Liver (tissue), 9 donors: ENCODE results near the gene PRSS57. TPM values are rescaled to one million over a fixed set of nuclear protein-coding genes. Genes with fewer than 3 reads are reported as not detected.

ENCODE experiments used
- DNase-seq: peaks from one replicate; pipeline ENCODE4 v3.0.0-alpha.2; 2017; ENCODE audit warnings: low spot score
- H3K27ac ChIP-seq, 2 donors: one replicate each; pipeline ENCODE4 v1.7.0; 2013; ENCODE audit warnings: inconsistent platforms in 2 of 2, low read length in 2 of 2, control low read depth in 1 of 2, low read depth in 1 of 2, mild to moderate bottlenecking in 1 of 2
- H3K27me3 ChIP-seq, 4 donors: one replicate each; pipeline versions ENCODE4 v1.6.1 to v1.7.0; 2013; ENCODE audit warnings: low read length in 3 of 4, inconsistent platforms in 1 of 4, mild to moderate bottlenecking in 1 of 4, moderate library complexity in 1 of 4; ENCODE audit not compliant: control insufficient read depth in 4 of 4, insufficient read depth in 4 of 4
- H3K36me3 ChIP-seq, 4 donors: one replicate each; pipeline versions ENCODE4 v1.6.1 to v1.7.0; 2013; ENCODE audit warnings: low read length in 3 of 4, mild to moderate bottlenecking in 3 of 4, low read depth in 1 of 4, moderate library complexity in 1 of 4; ENCODE audit not compliant: control insufficient read depth in 4 of 4, insufficient read depth in 3 of 4
- H3K4me1 ChIP-seq, 4 donors: one replicate each; pipeline versions ENCODE4 v1.6.1 to v1.7.0; 2013; ENCODE audit warnings: low read length in 3 of 4, mild to moderate bottlenecking in 3 of 4, moderate library complexity in 1 of 4; ENCODE audit not compliant: control insufficient read depth in 4 of 4, insufficient read depth in 4 of 4
- H3K4me3 ChIP-seq, 3 donors: one replicate each; pipeline versions ENCODE4 v1.6.1 to v1.7.0; 2013; ENCODE audit warnings: low read length in 3 of 3, control low read depth in 1 of 3, low read depth in 1 of 3, mild to moderate bottlenecking in 1 of 3
- H3K9ac ChIP-seq, 2 donors: one replicate each; pipeline ENCODE4 v1.7.0; 2013; ENCODE audit warnings: low read length in 2 of 2, mild to moderate bottlenecking in 2 of 2, moderate library complexity in 2 of 2, control low read depth in 1 of 2, low read depth in 1 of 2
- H3K9me3 ChIP-seq, 4 donors: one replicate each; pipeline versions ENCODE4 v1.6.1 to v1.7.0; 2013; ENCODE audit warnings: low read length in 3 of 4; ENCODE audit not compliant: control insufficient read depth in 4 of 4
- ATF3 ChIP-seq: IDR thresholded peaks from 2 replicates; pipeline ENCODE4 v1.6.1; 2016; ENCODE audit warnings: antibody characterized with exemption
- CTCF ChIP-seq: fragments of 150-350 bp; IDR thresholded peaks from 2 replicates; pipeline ENCODE4 v1.5.1; 2017; ENCODE audit warnings: improper control_type of control experiment, low read depth, low read length; ENCODE audit not compliant: missing input control
- EGR1 ChIP-seq, 2 donors: IDR thresholded peaks; 2 replicates each; pipeline ENCODE4 v1.6.1; 2016 to 2018; ENCODE audit warnings: antibody characterized with exemption in 2 of 2, low read depth in 2 of 2
- FOXA1 ChIP-seq: IDR thresholded peaks from 2 replicates; pipeline ENCODE4 v1.6.1; 2016; ENCODE audit warnings: antibody characterized with exemption
- GABPA ChIP-seq, 2 donors: IDR thresholded peaks in 1 of 2; conservative IDR thresholded peaks in 1 of 2; 2 replicates each; pipeline ENCODE4 v1.6.1; 2016; ENCODE audit warnings: antibody characterized with exemption in 2 of 2, mild to moderate bottlenecking in 1 of 2, moderate library complexity in 1 of 2
- JUND ChIP-seq, 2 donors: IDR thresholded peaks; 2 replicates each; pipeline ENCODE4 v1.6.1; 2016; ENCODE audit warnings: antibody characterized with exemption in 2 of 2
- MAX ChIP-seq: IDR thresholded peaks from 2 replicates; pipeline ENCODE4 v1.6.1; 2016; ENCODE audit warnings: antibody characterized with exemption
- RAD21 ChIP-seq, 2 donors: IDR thresholded peaks; 2 replicates each; pipeline ENCODE4 v1.6.1; 2016; ENCODE audit warnings: antibody characterized with exemption in 2 of 2, mild to moderate bottlenecking in 2 of 2
- RXRA ChIP-seq, 2 donors: IDR thresholded peaks; 2 replicates each; pipeline ENCODE4 v1.6.1; 2017 to 2018; ENCODE audit warnings: antibody characterized with exemption in 2 of 2, mild to moderate bottlenecking in 1 of 2
- TAF1 ChIP-seq: conservative IDR thresholded peaks from 2 replicates; pipeline ENCODE4 v1.6.1; 2016; ENCODE audit warnings: antibody characterized with exemption, mild to moderate bottlenecking
- WGBS: extraction: QIAGEN DNeasy Blood & Tissue Kit; methylation state at CpG from one replicate; pipeline ENCODE4 v1.1.7; 2013; 5-methylcytosine and 5-hydroxymethylcytosine counted together
- polyA plus RNA-seq, 2 donors: library from polyadenylated mRNA; stranded (reverse) in 1 of 2; unstranded in 1 of 2; fragments of 200-250 nt in 1 of 2; fragments of >200 nt in 1 of 2; fragmentation: Nextera tagmentation in 1 of 2; extraction: Ambion mirVana in 1 of 2; gene quantifications; one replicate each; pipeline versions ENCODE4 v1.2.1 to v1.2.3, GENCODE V29; 2013 to 2015
- total RNA-seq, 2 donors: library from RNA; depleted of rRNA; stranded (reverse); fragments of >200 nt; gene quantifications; one replicate each; pipeline ENCODE4 v1.2.3, GENCODE V29; 2014
- TF ChIP-seq, protein P1 (sequence below): IDR thresholded peaks from 2 replicates; pipeline ENCODE4 v1.6.1; 2016; ENCODE audit warnings: antibody characterized with exemption, mild to moderate bottlenecking
- donor health status: healthy.
- donor health status: healthy.
- donor health status: healthy.
- donor health status: healthy.
- donor health status: healthy.

Gene PRSS57
- total and polyA plus RNA-seq, 4 donors = 0.10 to 12.1 TPM; not detected in 2

- DNase-seq = no peak
- H3K4me1 ChIP-seq = peaks cover 6 to 14% (median 11%) of the 10 kb centered on the region in 4 donors
Observed at GRCh38 chr19:652467-653389, 42.5 kb downstream of the PRSS57 start.

DNA sequence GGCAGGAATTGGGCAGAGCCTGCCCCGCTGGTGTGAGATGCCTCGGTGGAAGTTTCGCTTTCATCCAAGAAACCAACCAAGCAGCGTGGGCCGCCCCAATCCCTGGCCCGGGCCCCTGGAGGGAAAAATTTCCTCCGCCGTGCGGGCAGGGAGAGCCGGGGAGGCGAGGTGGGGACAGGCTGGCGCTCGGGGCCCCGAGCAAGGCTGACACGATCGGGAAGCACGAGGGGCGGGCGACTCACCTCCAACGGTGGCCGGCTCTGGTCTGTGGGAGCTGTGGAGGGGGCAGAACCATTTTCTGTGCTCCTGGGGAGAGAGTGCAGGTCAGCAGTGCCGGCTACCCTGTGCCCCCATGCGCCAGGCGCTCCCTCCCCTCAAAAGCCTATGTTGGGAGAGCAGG, 43.3 kb downstream of the PRSS57 start:
- H3K4me3 ChIP-seq = no peak overlapping the region
- H3K36me3 ChIP-seq = peaks cover 6 to 54% (median 23%) of the 10 kb centered on the region in 4 donors
- H3K9me3 ChIP-seq = no peaks in the 10 kb centered on the region
- WGBS = 92% methylated on average over 24 of the region's 24 CpGs
- no peaks in the 10 kb centered on the region for H3K27me3 ChIP-seq
- H3K27ac ChIP-seq = no peak overlapping the region
- peaks cover 0 to 7% (median 3%) of the 10 kb centered on the region in 4 donors for H3K4me1 ChIP-seq
- H3K9ac ChIP-seq = no peak overlapping the region
- DNase-seq = no peak
- TF ChIP-seq TAF1 (no peak), JUND (IDR thresholded peaks at IDR 0.05) (no peak), CTCF (no peak), FOXA1 (no peak), MAX (no peak)
- TF ChIP-seq, protein P1, sequence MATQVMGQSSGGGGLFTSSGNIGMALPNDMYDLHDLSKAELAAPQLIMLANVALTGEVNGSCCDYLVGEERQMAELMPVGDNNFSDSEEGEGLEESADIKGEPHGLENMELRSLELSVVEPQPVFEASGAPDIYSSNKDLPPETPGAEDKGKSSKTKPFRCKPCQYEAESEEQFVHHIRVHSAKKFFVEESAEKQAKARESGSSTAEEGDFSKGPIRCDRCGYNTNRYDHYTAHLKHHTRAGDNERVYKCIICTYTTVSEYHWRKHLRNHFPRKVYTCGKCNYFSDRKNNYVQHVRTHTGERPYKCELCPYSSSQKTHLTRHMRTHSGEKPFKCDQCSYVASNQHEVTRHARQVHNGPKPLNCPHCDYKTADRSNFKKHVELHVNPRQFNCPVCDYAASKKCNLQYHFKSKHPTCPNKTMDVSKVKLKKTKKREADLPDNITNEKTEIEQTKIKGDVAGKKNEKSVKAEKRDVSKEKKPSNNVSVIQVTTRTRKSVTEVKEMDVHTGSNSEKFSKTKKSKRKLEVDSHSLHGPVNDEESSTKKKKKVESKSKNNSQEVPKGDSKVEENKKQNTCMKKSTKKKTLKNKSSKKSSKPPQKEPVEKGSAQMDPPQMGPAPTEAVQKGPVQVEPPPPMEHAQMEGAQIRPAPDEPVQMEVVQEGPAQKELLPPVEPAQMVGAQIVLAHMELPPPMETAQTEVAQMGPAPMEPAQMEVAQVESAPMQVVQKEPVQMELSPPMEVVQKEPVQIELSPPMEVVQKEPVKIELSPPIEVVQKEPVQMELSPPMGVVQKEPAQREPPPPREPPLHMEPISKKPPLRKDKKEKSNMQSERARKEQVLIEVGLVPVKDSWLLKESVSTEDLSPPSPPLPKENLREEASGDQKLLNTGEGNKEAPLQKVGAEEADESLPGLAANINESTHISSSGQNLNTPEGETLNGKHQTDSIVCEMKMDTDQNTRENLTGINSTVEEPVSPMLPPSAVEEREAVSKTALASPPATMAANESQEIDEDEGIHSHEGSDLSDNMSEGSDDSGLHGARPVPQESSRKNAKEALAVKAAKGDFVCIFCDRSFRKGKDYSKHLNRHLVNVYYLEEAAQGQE = no peak

More at GRCh38 chr19:652467-653389, 42.5 kb downstream of the PRSS57 start:
- H3K9ac ChIP-seq = no peak overlapping the region
- H3K9me3 ChIP-seq = no peaks in the 10 kb centered on the region
- H3K27me3 ChIP-seq = no peaks in the 10 kb centered on the region
- no peak overlapping the region for H3K4me3 ChIP-seq
- TF ChIP-seq JUND (IDR thresholded peaks at IDR 0.05) = no peak
- TF ChIP-seq, protein P1 = no peak
- no peak for TF ChIP-seq RAD21 (IDR thresholded peaks at IDR 0.05)
- no peak for TF ChIP-seq ATF3
- TF ChIP-seq EGR1 (IDR thresholded peaks at IDR 0.05; ENCODE audit: low read depth in 2 of 2) = no peak
- TF ChIP-seq MAX = no peak
- no peak for TF ChIP-seq CTCF
- TF ChIP-seq FOXA1 = no peak
- TF ChIP-seq RXRA (IDR thresholded peaks at IDR 0.05) = no peak
- TF ChIP-seq GABPA (IDR thresholded peaks at IDR 0.05 in 1 of 2, conservative IDR thresholded peaks at IDR 0.05 in 1 of 2) = no peak
- 95% methylated on average over 54 of the region's 54 CpGs for WGBS
- peaks cover 6 to 47% (median 19%) of the 10 kb centered on the region in 4 donors for H3K36me3 ChIP-seq
- H3K27ac ChIP-seq = no peak overlapping the region
